Measurements from ENCODE around the gene HEATR1. TPM values are rescaled to one million over a fixed set of nuclear protein-coding genes. Genes with fewer than 3 reads are reported as not detected.

HEATR1 gene
- total RNA-seq, 4 donors from 2014 or later, result 23.0 to 37.5 (median 25.5) TPM

DNA sequence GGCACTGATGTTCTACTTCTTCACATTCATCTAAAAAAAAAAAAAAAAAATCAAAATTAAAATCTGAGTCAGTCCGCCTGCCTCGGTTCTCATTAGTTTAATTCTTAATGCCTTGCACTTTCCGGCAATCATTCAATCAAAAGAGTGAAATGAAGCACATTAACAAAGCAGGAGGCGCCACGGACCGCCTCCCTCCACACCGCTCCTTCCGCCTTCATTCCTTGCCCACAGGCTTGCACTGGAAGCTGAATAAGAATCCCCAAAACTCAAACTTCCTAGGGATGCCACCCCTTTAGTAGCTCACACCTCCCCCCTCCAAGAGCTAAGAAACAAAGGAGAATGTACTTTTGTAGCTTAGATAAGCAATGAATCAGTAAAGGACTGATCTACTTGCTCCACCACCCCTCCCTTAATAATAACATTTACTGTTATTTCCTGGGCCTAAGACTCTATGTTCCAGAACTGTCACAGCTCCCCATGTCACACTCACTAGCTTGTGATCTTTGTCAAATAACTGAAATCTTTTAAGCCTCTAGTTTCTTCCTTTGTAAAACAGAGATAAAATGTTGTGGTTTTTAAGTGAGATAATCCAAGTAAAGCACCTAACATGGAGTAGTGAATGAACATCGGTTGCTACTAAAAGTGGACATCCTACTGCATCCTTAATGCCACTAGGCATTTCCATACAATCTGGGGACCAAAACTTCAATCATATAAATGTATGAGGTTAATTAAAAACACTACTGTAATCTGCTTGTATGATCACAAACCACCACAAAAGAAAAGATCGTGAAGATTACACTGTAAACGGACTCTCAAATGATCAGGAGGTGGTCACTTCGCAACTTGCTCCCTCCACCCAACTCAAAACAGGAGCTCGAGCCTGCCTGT, 53.1 kb downstream of the HEATR1 start:
- no peaks in the 10 kb centered on the region for H3K27me3 ChIP-seq
- no peak for DNase-seq
- TF ChIP-seq, protein P1, sequence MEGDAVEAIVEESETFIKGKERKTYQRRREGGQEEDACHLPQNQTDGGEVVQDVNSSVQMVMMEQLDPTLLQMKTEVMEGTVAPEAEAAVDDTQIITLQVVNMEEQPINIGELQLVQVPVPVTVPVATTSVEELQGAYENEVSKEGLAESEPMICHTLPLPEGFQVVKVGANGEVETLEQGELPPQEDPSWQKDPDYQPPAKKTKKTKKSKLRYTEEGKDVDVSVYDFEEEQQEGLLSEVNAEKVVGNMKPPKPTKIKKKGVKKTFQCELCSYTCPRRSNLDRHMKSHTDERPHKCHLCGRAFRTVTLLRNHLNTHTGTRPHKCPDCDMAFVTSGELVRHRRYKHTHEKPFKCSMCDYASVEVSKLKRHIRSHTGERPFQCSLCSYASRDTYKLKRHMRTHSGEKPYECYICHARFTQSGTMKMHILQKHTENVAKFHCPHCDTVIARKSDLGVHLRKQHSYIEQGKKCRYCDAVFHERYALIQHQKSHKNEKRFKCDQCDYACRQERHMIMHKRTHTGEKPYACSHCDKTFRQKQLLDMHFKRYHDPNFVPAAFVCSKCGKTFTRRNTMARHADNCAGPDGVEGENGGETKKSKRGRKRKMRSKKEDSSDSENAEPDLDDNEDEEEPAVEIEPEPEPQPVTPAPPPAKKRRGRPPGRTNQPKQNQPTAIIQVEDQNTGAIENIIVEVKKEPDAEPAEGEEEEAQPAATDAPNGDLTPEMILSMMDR (IDR thresholded peaks at IDR 0.05), result no peak
- TF ChIP-seq POLR2A (IDR thresholded peaks at IDR 0.05), result no peak
- H3K27ac ChIP-seq, result no peak overlapping the region
- no peaks in the 10 kb centered on the region for H3K9me3 ChIP-seq
- 76 to 89% methylated on average over 13 of the region's 13 CpGs for WGBS, 2 donors
- no peak overlapping the region for H3K4me3 ChIP-seq (replicated peaks in 1 of 3)
- peaks cover 75 to 94% of the 10 kb centered on the region in 2 donors for H3K36me3 ChIP-seq
- H3K4me1 ChIP-seq, result no peaks in the 10 kb centered on the region
- intact Hi-C loops (cut with DNase I), result no loop called here

DNA sequence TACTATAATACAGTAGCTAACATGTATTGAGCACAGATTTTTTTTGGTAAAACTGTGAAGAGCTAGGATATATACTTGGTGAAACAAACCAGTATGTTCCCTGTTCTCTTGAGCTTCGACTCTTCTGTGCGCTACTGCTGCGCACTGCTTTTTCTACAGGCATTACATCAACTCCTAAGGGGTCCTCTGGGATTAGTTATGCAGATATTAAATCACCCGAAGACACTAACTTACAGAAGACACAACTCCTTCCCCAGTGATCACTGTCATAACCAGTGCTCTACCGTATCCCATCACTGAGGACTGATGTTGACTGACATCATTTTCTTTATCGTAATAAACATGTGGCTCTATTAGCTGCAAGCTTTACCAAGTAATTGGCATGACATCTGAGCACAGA, 55.9 kb downstream of the HEATR1 start:
- no peaks in the 10 kb centered on the region for H3K4me1 ChIP-seq
- no peak overlapping the region for H3K27ac ChIP-seq
- 94 to 95% methylated on average over 5 to 6 of the region's 6 CpGs for WGBS, 2 donors
- intact Hi-C loops (cut with DNase I), result loop anchor here (10.0 kb wide), 1 partner anchor 46 kb away; no protein-coding TSS in a partner anchor
- H3K27me3 ChIP-seq, result no peaks in the 10 kb centered on the region
- DNase-seq, result no peak
- H3K4me3 ChIP-seq (replicated peaks in 1 of 3), result no peak overlapping the region
- H3K9me3 ChIP-seq, result no peaks in the 10 kb centered on the region
- H3K36me3 ChIP-seq, result peaks cover 50 to 85% of the 10 kb centered on the region in 2 donors
- TF ChIP-seq, protein P1 (IDR thresholded peaks at IDR 0.05), result no peak

DNA sequence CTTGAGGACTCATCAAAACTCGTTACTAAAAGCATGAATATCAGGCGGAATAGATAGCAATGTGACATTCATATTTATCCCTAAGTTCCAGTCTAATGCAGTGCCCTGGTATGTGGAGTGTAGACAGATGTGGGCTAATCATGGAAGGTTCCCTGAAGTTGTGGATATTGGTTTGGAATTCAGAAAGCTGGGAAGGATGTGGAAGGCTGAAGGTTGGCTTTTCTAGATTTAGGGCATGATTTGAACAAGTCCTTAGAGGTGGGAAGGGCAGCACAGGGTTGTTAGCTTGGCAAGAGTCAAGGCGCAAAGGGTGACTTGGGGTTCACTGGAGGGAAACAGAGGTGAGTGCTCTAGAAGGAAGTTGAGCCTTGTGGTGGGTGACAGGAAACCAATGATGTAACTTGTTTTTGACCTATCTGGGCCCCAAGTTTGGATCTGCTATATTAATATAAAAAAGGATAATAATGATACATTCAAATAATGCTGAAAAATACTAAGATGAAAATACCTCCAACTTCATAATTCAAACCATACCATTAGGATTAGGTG, 58.6 kb downstream of the HEATR1 start:
- no peak overlapping the region for H3K4me3 ChIP-seq (replicated peaks in 1 of 3)
- TF ChIP-seq, protein P1 (IDR thresholded peaks at IDR 0.05), result no peak
- no peak for TF ChIP-seq POLR2A (IDR thresholded peaks at IDR 0.05)
- H3K27ac ChIP-seq, result no peak overlapping the region
- intact Hi-C loops (cut with DNase I), result loop anchor here (10.0 kb wide), 1 partner anchor 49 kb away; no protein-coding TSS in a partner anchor
- no peak for DNase-seq
- no peaks in the 10 kb centered on the region for H3K9me3 ChIP-seq
- H3K4me1 ChIP-seq, result no peaks in the 10 kb centered on the region
- WGBS, 2 donors, result 60 to 78% methylated on average over 3 of the region's 3 CpGs
- H3K27me3 ChIP-seq, result no peaks in the 10 kb centered on the region
- peaks cover 50 to 76% of the 10 kb centered on the region in 2 donors for H3K36me3 ChIP-seq

DNA sequence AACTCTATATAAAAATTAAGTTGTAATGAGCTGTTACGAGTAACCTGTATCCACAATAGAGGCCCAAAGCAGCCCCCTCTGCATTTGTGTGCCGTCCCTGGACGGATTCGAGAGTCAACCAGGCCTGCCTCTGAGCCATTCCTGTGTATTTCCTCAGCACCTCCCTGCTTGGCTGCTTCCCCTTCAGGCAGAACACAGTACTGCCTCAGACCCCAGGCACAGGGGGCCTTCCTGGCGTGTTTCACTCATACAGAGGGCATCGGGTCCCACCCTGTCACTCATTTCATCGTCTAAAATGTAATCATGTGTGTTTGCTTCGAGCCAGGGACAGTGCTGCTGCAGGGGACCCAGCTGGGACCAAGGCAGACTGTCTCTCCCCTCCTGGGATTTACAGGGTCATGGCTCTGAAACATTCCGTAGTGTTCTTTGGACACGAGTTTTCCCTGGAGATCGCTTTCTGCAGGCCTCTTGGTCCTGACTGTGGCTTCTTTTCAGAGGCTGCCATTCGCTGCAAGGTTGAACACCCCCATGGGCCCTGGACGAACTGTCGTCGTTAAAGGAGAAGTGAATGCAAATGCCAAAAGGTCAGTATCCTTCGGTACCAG, 61.1 kb downstream of the HEATR1 start:
- Histone ChIP-seq H3K36me3 (peaks cover 51 to 68% of the 10 kb centered on the region in 2 donors), H3K27ac (no peak overlapping the region), H3K27me3 (no peaks in the 10 kb centered on the region), H3K4me1 (no peaks in the 10 kb centered on the region), H3K9me3 (no peaks in the 10 kb centered on the region), H3K4me3 (replicated peaks in 1 of 3) (no peak overlapping the region)
- WGBS, 2 donors, result 80 to 82% methylated on average over 13 to 16 of the region's 16 CpGs
- no peak for DNase-seq
- TF ChIP-seq, protein P1 (IDR thresholded peaks at IDR 0.05), result no peak
- TF ChIP-seq POLR2A (IDR thresholded peaks at IDR 0.05), result no peak
- intact Hi-C loops (cut with DNase I), result loop anchor here (10.0 kb wide), 1 partner anchor 52 kb away; no protein-coding TSS in a partner anchor

Measured in thyroid gland (tissue), 4 donors.